Kidney tubule cell (primary cell): ENCODE data around the gene EPHA6.

ENCODE experiments used
- DNase-seq: peaks from one replicate; pipeline ENCODE4 v3.0.0-alpha.2; 2018; ENCODE audit warnings: low spot score

EPHA6 gene

DNA sequence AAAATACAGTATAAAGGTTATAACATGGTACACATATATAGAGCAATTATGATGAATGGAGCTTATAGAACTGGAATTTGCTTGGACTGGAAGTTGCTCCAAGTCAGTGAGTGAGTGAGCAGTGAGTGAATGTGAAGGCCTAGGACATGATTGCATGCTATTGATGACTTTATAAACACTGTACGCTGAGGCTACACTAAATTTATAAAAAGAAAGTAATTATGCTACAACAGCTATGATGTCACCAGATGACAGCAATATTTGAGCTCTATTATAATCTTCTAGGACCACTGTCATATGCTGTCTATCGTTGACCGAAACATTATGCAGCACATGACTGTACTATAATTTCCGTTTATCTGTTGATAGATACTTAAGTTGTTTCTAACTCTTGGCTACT is 463.3 kb downstream of the EPHA6 start:
- DNase-seq: no peak

DNA sequence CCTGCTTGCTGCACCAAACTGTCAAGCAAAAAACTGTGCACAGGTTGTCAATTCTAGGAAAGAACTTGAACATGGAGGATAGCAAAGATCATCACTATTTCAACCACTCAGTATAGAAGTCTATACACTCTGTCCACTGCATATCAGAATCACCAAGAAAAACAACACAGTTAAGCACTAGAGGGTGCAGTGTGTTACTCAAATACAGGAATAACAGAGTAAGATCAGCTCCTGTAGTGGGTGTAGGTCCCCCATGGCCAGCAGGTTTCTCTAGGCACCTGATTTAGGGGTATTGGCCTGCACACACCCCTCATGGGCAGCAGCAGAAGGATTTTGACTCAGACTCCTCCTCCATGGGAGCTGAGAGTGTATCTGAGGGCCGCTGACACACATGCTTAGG is 464.1 kb downstream of the EPHA6 start:
- DNase-seq: no peak

DNA sequence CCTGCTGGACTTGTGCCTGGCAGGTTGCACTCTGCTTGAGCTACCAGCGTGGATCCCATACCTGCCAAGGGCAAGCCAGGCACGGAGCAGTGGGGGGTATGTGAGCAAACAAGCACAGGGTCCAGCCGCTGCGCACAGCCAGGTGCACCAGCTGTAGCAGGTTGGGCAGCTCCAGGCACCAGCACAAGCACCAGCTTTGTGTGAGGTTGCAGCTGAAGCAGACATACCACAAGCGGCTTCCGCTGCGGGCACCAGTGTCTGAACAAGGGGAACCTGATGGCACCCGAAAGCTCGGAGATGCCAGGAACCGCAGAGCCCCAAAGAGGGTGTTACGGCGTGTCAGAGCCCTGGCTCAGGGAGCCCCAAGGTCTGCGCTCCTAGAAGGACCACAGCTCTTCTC is 477.5 kb downstream of the EPHA6 start:
- no peak for DNase-seq

DNA sequence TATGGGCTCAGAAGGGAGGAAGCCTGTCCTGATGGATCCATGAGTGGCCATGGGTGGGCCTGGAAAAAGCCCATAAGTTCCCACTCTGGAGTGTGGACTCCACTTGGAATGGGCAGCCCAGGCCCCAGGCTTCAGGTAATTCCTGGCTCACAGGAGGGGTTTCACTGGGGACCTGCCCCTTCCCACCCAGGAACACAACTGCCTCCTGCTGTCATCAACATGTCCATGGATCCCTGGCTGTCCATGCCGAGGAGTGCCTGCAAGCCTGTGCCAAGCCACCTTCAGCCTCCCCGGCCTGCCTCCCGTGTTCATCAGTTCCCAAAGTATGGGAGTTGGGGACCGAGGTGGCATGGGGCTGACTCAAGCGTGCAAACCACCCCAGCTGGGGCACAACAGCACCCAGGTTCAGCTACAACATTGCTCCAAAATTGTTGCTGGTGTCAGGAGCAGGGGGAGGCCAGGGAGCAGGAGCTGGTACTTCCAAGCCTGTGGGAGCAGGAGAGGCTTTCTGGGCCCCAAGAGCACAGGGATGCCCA is 479.3 kb downstream of the EPHA6 start:
- DNase-seq: no peak

DNA sequence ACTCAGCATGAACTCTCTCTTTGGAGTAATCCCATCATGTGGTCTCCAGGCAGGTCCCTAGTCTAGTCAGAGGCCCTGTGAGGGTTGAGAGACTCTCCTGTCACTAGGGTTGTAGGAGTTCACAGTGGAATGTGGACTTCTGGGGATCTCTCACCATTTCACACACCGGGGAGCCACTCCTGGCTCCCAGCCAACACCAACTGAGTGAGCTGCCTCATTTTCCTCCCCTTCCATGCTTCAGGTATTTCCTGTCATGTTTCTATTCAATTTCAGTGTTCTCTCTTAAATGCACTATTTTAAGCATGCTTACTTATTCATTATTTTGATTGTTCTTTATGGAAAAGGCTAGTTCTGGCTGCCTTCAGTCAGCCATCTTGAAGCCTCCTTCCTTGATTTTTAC is 482.6 kb downstream of the EPHA6 start:
- DNase-seq: no peak

DNA sequence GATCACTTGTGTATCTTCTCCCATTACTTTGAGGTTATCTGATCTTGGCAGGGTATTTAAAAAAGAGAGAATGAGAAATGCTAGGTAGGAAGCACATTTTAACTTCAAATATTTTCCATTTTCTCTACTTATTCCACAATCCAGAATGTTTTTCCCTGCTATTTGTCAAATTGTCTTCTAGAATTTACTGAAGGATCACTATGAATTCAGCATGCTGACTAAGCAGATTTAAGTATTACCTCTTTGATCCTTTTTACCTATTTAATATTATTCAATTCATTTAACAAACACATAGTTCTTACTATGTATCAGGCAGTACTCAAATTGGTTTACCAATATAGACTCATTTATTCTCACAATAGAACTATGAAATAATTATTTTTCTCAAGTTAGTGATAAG is 486.7 kb downstream of the EPHA6 start:
- DNase-seq: no peak

DNA sequence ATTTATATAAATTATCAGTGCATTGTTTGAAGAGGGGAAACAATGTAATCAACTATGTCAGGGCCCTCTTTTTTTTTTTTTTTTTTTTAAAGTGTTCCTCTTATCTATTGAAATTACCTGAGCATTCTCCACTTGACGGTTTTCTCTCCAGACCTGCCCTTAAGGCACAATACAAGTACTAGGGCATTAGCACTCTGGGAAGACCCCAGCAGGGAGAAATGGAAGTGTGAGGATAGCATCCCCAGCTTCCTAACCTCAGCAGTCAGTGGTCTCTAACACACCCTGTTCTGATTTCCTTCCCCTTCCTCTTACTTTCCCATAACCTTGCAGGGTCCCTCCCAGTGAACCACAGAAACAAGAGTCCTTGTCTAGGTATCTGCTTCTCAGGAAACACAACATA is 491.8 kb downstream of the EPHA6 start:
- DNase-seq: no peak

DNA sequence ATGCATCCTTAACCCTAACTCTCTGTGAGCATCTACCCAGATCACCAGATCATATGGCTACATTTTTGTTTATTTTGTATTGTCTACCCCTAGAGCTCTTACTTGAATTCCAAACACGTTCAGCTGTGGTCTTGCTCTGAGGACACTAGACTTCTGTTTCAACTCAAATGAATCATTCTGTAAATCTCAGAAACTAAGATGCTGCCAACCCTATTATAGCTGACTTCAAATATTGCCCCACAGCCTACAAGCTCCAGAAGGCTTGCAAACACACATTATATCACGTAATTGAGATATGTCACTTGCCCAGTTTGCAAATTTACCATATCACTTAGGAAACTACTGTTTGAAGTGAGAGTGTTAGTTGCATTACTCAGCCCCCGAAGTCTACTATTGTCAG is 524.0 kb downstream of the EPHA6 start:
- no peak for DNase-seq

DNA sequence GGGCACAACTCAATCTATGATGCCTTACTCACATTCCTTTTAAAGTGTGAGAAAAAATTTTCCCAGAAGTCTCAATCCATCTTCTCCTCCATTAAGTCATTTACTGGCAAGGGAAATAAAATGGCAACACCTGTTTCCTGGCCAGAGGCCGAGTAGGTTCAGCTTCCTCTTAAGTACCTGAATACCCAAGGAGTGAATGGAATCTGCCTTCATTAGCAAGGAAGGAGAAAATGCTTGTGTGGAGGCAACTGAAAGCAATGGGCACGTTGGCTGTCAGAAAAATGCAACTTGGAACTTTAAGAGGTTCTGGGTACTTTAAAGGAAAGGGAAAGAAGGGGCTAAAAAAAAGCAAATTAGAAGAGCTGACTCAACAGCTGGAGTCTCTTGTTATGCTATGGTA is 526.5 kb downstream of the EPHA6 start:
- DNase-seq: no peak

DNA sequence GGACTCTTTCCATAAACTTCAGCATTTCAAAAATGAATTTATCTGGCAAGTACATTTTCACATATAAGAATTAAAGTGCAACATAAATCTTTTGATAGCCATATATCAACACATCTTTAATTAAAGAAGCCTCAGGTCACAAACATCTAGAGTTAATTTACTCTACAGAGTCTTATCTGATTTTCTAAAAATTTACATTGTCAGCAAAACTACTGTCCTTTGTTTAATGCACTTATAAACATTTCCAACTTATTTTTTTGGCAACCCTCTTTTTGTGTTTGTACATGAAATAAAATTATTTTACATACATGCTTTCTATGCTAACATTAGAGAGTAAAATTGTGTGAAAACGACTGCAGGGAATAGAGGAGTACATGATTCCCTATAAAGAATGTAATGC is 533.4 kb downstream of the EPHA6 start:
- no peak for DNase-seq

DNA sequence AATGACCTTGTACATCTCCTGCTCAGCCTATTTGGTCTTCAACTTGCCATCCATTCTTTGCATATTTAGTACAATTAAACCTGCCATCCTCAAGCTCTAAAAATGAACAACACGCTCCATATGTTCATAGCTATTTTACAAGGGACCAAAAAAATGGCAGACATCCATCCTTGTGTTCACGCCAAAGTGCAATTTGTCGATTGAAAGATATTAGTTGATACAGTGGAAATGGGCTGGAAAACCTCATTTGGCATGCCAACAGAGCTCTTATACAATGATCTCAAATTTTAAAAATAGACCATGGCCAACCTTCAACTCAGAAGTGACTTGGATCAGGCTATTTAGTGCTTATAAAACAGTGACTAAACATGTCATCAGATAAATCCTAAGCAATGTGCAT is 536.6 kb downstream of the EPHA6 start:
- DNase-seq: no peak

DNA sequence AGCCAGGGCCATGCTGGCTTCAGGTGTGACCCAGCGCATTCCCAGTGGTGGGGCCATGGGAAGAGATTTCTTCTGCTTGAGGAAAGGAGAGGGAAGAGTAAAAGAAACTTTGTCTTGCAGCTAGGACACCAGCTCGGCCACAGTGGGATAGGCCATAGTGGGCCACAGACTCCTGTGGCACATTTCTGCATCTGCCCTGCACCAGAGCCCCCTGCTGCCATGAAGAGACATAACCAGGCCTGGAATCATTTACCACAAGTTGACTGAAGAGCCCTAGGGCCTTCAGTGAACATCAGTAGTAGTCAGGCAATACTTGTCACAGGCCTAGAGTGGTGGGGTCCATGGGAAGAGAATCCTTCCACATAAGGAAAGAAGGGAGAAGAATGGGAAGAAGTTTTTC is 538.8 kb downstream of the EPHA6 start:
- DNase-seq: no peak

DNA sequence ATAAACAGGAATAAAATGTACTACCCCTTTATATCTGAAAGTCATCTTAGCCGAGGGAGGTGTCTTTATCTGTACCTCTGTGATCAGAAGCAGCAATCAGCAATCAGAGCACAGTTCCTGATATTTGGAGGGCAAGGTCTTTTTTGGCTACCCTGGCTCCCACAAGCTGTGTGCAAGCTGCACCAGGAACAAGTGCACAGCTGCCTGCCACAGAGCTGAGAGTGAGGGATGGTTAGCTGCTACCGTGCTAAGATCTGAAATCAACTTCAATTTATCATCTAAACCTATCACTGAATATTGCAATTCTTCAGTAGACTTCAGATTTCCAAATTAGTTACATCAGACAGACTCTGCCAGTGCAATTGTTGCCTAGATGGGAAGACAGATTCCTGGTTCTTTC is 545.6 kb downstream of the EPHA6 start:
- no peak for DNase-seq

DNA sequence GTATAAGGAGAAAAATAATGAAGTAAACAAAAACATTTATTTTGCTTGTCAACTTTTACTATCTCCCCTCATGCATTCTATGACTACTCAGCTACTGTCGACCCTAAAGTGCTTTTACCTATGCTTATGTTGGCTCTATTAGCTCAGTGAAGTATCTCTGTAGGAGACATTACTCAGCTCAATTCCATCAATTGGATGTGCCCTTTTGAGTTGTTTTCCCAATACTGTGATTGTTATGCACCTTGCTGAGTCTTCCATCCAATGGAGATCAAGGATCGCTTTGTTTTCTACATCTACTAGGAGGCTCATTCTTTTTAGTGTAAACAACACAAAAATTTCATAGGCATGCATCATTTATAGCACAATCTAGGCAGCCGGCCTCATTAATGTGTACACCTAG is 546.4 kb downstream of the EPHA6 start:
- no peak for DNase-seq

DNA sequence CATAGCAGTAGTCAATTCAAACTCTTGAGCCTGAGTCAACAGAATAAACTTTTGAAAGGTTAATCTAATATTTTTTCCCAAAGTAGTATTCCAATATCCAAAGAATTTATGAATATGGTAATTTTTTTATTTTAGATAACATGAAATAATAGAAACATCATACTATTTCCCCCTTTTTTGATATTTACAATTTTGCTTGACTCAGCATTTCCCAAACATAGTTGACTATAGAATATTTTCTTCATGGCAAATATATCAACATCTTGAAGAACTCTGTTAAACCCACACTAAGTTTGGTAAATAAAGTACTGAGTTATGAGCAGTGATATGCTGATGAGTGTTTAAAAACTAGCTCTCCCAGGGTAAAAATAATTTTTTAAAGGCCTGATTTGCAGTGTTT is 570.2 kb downstream of the EPHA6 start:
- no peak for DNase-seq

DNA sequence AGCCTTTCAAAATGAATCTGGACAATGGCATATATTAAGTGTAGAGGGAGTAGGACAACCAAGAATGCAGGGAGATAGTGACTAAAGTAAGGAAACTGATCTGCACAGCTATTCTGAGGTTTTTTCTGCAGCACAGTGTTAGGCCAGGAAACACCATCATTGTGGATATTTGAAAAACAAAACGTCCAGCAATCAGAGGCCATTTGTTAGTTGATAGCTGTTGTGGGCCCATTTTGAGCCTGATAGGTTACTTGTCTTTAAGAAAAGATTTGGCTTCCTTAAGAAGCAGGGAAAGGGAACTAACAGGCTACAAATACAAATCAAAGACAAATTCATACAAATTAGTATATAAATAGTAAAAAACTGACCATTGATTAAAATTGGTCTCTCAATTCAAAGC is 574.4 kb downstream of the EPHA6 start:
- DNase-seq: no peak

DNA sequence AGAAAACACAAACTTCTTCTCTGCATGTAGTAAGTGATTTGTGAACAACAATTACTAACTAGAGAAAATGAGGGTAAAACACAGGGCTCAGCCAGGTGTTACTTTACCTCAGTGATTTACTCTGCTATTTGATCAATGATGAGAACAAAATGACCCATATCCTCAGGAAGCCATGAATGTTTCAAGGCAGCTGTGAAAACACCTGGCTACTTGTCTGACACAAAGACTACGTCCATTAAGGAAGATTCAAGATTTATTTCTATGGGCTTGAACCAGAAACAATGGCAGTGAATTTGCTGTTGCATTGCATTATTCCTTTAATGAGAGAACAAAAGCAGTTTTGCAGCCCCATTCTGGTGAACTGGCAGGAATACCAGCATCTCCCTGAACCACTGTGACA is 575.5 kb downstream of the EPHA6 start:
- DNase-seq: no peak

DNA sequence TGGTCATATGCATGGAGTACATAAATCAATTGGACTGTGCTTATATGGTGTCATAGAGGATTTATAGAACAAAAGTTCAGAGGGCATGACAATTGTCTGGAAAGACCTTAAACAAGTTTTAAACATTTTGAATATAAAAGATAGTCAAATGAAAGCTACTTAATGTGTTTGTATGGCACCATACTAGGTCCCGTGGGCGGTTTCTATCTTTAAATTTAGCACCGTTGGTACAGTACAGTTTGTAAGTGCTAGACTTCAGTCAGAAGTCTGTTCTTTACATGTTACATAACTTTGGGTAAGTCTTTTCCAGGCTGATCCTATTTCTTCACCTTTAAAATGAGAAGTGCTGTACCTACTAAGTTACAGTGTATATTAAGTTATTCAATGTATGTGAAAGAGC is 576.8 kb downstream of the EPHA6 start:
- no peak for DNase-seq

DNA sequence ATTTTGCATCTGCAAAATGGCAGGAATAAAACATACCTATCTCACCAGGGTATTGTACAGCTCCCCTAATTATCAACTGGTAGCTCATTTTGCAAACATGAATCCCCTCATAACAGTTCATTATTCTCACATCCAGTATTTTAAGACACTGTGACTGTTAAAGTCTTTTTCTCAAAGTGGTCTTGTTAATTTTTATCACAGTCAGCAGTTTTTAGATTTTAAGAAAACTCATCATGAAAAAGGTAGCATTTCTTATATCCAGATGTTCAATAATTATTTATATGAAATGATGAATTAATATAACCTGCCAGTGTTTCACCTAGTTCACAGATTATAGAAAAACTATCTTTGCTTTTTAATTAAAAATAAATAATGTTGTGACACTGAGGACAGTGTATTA is 595.2 kb downstream of the EPHA6 start:
- no peak for DNase-seq

DNA sequence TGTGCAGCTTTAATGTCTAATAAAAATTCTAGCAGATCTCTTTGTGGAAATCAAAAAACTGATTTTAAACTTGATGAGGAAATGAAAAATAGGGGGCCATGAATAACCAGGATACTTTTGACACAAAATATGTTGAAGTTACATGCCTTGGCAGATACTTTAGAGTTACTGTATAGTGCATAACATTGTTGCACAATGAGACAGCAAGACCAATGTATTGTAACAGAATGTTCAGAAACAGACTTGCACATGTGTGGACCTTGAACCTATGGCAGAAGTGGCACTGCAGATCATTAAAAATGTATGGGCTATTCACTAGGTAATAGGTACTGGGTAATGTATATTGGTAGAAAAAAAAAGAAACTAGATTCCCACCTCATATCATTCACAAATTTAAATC is 607.2 kb downstream of the EPHA6 start:
- no peak for DNase-seq

DNA sequence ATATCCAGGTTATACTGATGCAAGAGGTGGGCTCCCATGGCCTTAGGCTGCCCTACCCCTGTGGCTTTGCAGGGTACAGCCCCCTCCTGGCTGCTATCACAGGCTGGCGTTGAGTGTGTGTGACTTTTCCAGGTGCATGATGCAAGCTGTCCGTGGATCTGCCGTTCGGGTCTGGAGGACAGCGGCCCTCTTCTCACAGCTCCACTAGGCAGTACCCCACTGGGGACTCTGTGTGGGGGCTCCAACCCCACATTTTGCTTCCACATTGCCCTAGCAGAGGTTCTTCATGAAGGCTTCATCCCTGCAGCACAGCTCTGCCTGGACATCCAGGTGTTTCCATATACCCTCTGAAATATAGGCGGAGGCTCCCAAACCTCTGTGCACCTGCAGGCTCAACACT is 610.6 kb downstream of the EPHA6 start:
- no peak for DNase-seq

DNA sequence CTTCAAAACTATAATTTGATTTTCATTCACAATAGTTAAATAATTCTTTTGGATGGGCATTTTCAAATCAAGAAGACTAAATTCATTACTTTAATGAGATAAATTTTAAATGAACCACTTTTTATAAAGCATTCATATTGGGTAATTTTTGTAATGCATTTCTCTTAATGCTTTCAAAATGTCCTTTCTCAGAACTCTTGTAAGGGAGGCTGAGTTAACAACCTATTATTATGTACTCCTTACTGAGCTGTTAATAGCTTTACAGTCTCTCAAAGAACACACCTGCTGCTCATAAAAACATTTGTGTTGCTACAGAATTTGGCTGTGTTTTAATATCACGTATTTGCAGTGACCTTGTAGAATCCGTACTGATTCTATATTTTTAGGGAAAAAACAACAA is 616.2 kb downstream of the EPHA6 start:
- no peak for DNase-seq

DNA sequence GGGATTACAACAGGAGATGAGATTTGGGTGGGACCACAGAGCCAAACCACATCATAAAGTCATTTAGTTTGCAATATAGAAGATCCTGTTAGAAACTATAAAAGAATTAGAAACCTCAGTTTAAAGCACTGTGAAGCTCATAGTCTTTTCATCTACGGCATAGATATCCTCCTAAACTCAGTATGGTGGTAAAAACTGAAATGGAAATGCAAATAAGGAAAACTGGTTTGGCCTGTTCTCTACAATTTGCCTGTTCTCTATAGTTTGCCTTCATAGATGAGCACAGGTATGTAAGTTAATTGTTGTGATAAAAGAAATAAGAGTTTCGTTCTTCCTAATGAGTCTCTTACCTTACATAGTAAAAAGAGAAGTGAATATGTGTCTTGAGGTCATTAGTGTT is 618.5 kb downstream of the EPHA6 start:
- DNase-seq: no peak

DNA sequence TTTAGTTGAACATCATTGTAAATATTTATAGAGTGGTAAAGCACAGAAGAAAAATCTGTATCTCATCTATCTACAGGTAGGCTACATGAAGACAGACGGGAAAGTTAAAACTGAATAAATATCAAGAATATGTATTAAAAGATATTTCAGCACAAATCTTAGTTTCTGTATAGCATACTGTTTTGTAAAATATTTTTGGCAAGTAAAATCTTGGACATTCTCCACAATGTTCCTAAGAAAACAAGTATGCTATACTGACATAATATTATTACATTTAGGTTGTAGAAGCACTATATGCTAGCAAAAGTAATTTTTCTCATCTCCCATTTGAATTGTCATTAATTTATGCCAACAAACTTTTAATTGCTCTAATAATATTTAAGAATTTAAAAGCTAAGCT is 623.7 kb downstream of the EPHA6 start:
- no peak for DNase-seq

DNA sequence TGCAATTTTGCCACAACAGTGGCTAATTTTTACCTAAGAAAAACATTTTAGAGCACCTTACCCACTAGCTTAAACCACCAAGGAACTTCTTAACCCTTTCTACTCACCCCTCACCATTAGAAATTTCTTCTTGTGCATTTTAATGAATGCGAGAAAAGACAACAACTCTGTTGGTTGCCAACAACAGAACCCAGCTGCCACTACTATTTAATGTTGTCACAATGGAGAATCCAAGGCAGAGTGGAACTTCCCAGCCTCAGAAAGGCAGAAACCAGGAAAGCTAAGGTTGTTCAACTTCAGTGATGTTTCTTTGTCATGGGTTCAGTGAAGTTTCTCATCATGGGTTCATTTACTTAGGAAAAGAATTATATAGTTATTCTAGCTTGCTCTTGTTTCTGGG is 625.0 kb downstream of the EPHA6 start:
- DNase-seq: no peak
